Activated gamma-delta T cell (primary cell): ENCODE measurements around the gene DLEU7.

Experiments
- DNase-seq: peaks from one replicate; lab custom pipeline; 2025; lab: John Stamatoyannopoulos, UW

Gene DLEU7

DNA sequence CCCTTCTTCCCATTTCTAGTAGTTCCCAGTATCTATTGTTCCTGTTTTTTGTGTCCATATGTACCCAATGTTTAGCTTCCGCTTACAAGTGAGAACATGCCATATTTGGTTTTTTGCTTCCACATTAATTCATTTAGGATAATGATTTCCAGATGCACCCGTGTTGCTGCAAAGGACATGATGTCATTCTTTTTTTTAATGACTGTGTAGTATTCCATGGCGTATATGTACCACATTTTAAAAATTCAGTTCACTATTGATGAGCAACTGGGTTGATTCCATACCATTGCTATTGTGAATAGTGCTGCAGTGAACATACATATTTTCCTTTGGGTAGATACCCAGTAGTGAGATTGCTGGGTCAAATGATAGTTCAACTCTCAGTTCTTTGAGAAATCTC lies 50.5 kb downstream of the DLEU7 start:
- DNase-seq: no peak

DNA sequence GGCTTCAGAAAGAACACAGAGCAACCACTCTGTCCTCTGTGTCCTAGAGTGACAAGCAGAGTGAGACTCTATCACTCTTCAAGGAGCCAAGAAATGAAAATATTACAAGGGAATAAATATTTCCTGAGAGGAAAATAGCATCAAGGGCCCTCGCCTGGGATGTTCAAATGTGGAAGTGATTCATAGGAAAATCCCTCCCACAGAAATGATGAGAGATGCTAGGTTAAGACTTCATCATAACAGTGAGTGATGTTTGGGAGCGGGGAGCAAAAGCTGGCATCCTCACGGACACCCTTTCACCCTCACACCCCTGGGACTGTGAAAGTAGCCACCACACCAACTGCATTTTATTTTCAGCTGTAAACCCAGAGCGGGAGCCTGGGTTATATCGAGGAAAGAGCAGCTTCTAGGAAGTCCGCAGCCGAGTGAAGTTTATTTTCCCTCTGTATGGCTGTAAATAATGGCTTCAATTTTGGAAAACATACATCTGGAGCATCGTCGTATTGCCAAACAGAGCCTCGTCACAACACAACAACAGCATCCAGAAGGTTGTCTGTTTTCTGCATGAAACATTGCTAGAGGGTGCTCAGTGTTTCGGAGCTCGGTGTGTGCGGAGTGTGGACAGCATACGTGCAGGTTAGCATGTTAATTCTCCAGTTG lies 54.8 kb downstream of the DLEU7 start:
- DNase-seq: no peak

DNA sequence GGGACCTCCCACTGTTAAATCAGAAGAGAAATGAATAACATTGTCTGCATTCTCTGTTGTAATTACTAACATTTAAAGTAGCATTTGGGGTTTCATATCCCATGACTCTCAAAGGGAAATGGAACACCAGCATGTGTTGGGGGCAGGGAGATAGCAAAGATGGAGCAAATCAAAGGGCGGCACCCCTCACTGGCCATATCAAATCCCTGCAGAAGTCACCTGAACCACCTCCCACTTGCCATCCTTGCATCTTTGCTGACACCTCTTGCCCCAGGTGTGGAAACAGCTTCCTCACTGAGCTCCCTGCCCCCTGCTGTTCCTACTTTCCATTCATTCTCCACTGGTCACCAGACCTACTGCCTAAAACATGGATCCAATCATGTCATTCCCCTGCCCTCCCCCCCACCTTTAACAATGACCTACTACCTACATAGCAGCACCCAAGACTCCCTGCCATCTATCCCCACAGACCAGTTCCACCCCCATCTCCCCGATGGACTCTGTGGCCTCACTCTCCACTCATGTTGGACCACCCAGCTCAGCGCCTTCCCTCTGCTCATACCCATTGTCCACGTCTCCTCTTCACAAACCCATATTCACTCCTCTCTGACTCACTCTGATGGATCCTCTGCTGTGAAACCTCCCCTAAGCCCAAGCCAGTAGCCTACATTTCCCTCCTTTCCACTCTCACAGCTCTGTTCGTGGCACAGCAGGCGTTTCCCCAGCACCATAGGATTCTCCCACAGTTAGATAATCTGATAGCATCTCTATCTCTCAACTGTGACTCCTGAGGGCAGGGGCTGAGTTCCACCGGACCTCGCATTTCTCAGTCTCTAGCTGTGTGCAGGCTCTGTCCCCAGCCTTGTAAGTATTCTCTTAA lies 55.9 kb downstream of the DLEU7 start:
- DNase-seq: no peak

DNA sequence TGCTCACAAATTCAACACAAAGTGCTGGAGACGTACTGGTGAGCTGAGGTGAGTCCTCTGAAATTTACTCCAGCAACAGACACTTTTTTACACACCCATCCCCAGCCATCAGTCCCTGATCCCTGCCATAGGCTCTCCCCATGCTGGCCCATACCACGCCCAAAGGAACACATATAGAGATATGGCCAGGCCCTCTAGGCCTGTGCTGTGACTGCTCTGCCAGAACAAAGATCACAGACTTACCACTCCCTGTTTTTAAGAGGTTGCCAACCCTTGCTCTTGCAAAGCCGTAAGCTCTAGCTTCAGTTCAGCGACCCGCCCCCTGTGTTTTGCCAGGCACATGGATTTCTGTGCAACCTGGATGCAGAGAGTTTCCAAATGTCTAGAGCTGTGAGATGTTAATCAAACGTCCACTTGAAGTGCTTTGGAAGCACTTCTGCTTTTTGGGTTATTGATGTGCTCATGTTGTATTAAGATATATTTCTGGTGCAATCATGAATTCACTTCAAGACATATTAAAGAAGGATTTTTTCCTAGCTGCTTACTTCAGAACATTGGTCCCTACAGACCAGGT lies 59.7 kb downstream of the DLEU7 start:
- DNase-seq: no peak

DNA sequence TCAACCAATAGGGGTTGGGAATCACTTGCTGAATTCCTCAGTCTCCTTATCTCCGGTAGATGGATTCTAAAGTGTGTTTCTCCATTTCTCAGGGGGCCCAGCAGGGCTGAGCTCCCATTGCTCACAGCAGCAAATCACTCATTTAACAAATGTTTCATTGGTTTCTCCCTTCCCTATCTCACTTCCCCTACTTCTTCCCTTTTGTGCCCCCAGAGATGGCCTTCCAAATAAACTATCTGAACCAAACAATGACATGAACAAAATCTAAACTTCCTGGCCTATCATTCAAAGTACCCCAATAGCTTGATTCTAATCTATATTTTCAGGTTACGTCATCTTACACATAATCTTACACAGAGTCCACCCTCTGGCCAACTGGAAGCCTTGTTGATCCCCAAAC lies 60.4 kb downstream of the DLEU7 start:
- no peak for DNase-seq

DNA sequence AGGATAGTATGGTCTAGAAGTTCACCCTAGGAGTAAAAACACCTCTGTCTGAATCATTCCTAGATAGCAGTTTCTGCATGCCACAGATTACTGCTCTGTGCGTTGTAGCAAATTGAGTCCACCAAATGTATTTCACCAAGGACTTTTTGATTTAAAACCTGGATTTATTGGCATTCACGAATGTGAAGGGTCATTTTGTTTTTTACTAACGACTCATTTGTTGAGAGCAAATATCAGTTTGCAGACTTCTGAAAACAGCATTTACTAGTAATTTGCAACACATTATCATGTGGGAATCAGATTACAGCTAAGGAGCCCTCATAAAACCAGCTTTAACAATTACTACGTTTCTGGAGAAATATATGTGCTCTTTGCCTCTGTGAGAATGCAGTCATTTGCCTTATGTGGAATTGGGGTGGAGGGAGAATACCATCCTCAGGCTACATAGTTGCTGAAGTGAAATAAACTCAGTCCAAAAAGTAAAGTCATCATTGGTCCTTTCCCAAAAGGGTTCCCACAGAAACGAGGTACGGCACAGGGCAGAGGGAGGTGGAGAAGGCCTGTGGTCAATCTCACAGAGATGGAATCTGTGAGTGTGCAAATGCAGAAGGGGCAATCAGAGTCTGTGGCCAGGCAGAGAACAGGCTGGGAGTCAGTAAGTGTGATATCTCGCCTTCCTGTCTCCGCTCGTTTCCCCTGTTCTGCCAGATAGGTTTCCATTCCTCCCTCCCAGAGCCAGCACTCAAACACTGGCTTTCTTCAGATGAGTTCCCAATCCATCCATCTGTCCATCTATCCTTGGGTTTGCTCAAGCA lies 63.1 kb downstream of the DLEU7 start:
- DNase-seq: no peak

DNA sequence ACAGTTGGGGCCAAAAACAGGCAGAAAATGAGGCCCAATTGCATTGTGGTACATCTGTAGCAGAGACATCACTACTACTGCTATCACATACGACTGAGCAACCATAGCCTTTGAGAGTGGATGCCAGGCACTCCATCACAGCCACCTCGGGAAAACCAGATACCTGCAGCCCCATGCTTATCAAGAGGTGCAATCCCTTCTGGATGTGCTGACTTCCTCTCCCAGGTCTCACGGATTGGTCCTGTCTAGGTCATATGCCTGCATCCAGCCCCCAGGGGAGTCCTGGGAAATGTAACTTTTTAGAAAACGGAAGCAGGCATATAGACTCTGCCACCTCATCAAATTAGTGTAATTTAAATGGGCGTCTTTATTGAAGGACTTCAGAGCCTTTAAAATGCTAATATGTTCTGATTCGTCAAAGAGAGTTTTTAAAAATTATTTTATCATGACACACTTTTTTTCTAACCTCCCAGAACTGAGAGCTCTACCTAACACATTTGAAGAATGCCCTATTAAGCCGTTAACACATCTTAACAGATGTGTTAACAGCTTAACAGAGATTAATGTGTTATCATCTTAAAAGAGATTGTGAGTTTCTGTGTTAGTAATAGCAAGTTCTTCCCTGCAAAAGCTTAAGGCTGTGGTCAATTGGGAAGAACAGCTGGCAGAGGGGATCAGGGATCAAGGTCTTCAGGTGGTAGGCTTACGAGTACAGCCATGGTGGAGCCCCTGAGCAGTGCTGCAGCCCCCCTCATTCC lies 63.9 kb downstream of the DLEU7 start:
- no peak for DNase-seq
